ENCODE measurements around the gene RNF186. TPM values are rescaled to one million over a fixed set of nuclear protein-coding genes. Genes with fewer than 3 reads are reported as not detected.

Gene RNF186
- polyA plus RNA-seq, 1 of the 3 experiments (the other 2 are of a cell fraction), result not detected

DNA sequence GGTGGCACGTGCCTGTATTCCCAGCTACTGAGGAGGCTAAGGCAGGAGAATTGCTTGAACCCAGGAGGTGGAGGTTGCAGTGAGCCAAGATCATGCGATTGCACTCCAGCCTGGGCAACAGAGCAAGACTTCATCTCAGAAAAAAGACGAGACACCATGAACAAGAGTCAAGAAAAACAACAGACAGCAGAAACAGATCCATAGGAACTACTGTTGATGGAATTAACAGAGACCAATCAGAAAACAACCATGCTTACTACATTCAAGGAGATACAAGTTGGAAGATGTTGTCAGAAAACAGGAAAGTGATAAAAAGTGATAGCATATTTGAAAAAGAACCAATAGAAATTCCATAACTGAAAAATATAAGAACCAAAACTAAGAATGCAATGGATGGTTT is 47.9 kb upstream of the RNF186 start:
- no peaks in the 10 kb centered on the region for H3K27me3 ChIP-seq (ENCODE audit: insufficient read depth)
- no peaks in the 10 kb centered on the region for H4K20me1 ChIP-seq (ENCODE audit: insufficient read depth)
- no peak overlapping the region for H2AFZ ChIP-seq (ENCODE audit: low read depth)
- H3K9me2 ChIP-seq, result no peaks in the 10 kb centered on the region
- H3F3A ChIP-seq (replicated peaks; ENCODE audit: insufficient read depth), result no peaks in the 10 kb centered on the region
- no peaks in the 10 kb centered on the region for H3K36me3 ChIP-seq (replicated peaks in 1 of 2; ENCODE audit: control insufficient read depth in 1 of 2, insufficient read depth in 2 of 2, low read length in 1 of 2)
- H3K9me3 ChIP-seq, result no peaks in the 10 kb centered on the region
- H3K4me3 ChIP-seq (ENCODE audit: low read depth in 2 of 2, low read length in 1 of 2), result no peak overlapping the region
- POLR2A ChIA-PET, result no interaction called here
- no peak overlapping the region for H3K9ac ChIP-seq
- TF ChIP-seq GATA2 (CRISPR knock-in tag; IDR thresholded peaks at IDR 0.05) (no peak), RCOR1 (IDR thresholded peaks at IDR 0.05; ENCODE audit: low read length) (no peak), NRF1 (IDR thresholded peaks at IDR 0.05; ENCODE audit: low read depth, low read length) (no peak), RXRA (IDR thresholded peaks at IDR 0.05; ENCODE audit: borderline replicate concordance, low read depth) (no peak), FOXM1 (IDR thresholded peaks at IDR 0.05; ENCODE audit: low read depth) (no peak), EP300 (IDR thresholded peaks at IDR 0.05; ENCODE audit: borderline replicate concordance in 1 of 2, low read depth in 1 of 2, low read length in 1 of 2) (no peak), ELF1 (IDR thresholded peaks at IDR 0.05) (no peak), GABPA (IDR thresholded peaks at IDR 0.05; ENCODE audit: low read depth) (no peak), TAF1 (IDR thresholded peaks at IDR 0.05; ENCODE audit: borderline replicate concordance, low read depth, low read length) (no peak), JUND (IDR thresholded peaks at IDR 0.05) (no peak), RFX5 (IDR thresholded peaks at IDR 0.05; ENCODE audit: low read length) (no peak)
- TF ChIP-seq, protein P1, sequence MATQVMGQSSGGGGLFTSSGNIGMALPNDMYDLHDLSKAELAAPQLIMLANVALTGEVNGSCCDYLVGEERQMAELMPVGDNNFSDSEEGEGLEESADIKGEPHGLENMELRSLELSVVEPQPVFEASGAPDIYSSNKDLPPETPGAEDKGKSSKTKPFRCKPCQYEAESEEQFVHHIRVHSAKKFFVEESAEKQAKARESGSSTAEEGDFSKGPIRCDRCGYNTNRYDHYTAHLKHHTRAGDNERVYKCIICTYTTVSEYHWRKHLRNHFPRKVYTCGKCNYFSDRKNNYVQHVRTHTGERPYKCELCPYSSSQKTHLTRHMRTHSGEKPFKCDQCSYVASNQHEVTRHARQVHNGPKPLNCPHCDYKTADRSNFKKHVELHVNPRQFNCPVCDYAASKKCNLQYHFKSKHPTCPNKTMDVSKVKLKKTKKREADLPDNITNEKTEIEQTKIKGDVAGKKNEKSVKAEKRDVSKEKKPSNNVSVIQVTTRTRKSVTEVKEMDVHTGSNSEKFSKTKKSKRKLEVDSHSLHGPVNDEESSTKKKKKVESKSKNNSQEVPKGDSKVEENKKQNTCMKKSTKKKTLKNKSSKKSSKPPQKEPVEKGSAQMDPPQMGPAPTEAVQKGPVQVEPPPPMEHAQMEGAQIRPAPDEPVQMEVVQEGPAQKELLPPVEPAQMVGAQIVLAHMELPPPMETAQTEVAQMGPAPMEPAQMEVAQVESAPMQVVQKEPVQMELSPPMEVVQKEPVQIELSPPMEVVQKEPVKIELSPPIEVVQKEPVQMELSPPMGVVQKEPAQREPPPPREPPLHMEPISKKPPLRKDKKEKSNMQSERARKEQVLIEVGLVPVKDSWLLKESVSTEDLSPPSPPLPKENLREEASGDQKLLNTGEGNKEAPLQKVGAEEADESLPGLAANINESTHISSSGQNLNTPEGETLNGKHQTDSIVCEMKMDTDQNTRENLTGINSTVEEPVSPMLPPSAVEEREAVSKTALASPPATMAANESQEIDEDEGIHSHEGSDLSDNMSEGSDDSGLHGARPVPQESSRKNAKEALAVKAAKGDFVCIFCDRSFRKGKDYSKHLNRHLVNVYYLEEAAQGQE (IDR thresholded peaks at IDR 0.05; ENCODE audit: low read depth, low read length), result no peak
- TF ChIP-seq, protein P2, sequence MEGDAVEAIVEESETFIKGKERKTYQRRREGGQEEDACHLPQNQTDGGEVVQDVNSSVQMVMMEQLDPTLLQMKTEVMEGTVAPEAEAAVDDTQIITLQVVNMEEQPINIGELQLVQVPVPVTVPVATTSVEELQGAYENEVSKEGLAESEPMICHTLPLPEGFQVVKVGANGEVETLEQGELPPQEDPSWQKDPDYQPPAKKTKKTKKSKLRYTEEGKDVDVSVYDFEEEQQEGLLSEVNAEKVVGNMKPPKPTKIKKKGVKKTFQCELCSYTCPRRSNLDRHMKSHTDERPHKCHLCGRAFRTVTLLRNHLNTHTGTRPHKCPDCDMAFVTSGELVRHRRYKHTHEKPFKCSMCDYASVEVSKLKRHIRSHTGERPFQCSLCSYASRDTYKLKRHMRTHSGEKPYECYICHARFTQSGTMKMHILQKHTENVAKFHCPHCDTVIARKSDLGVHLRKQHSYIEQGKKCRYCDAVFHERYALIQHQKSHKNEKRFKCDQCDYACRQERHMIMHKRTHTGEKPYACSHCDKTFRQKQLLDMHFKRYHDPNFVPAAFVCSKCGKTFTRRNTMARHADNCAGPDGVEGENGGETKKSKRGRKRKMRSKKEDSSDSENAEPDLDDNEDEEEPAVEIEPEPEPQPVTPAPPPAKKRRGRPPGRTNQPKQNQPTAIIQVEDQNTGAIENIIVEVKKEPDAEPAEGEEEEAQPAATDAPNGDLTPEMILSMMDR (IDR thresholded peaks at IDR 0.05), result no peak
- TF ChIP-seq, protein P3, sequence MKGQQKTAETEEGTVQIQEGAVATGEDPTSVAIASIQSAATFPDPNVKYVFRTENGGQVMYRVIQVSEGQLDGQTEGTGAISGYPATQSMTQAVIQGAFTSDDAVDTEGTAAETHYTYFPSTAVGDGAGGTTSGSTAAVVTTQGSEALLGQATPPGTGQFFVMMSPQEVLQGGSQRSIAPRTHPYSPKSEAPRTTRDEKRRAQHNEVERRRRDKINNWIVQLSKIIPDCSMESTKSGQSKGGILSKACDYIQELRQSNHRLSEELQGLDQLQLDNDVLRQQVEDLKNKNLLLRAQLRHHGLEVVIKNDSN (IDR thresholded peaks at IDR 0.05; ENCODE audit: borderline replicate concordance, low read depth), result no peak
- no peaks in the 10 kb centered on the region; a peak in 2 of 4 replicates for H3K4me1 ChIP-seq (ENCODE audit: control insufficient read depth in 1 of 2, insufficient read depth in 2 of 2, low read depth in 1 of 2, low read length in 1 of 2)
- no peak overlapping the region for H3K4me2 ChIP-seq
- 53% methylated on average over 3 of the region's 3 CpGs for WGBS (ENCODE audit: low lambda C conversion rate)
- DNase-seq, result no peak
- no peak overlapping the region for H3K27ac ChIP-seq (ENCODE audit: low read depth in 2 of 2, low read length in 1 of 2)
- no peaks in the 10 kb centered on the region for H3K79me2 ChIP-seq (ENCODE audit: insufficient read depth)
- CTCF ChIA-PET, result no interaction called here

Measured in SK-N-SH (cell line).